Measurements from ENCODE around the gene BTLA.

DNA sequence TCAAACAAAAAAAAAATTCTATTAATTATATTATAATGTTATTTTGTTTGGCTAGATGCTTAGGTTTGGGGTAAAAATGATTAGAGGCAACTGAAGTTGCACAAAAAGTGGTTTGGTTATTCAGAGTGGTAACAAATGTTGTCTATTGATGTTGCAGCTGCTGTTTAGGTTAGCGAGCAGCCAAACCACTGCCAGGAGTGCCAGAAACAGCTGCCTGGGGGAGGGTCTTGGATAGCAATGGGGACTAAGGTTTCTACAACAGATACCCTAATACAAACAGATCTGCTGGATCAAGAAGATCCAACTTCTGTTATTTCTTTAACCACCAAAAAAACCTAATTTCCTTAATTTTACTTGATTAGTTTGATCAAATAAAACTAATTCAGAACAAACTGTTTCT is 26.6 kb downstream of the BTLA start:
- TF ChIP-seq, protein P1, sequence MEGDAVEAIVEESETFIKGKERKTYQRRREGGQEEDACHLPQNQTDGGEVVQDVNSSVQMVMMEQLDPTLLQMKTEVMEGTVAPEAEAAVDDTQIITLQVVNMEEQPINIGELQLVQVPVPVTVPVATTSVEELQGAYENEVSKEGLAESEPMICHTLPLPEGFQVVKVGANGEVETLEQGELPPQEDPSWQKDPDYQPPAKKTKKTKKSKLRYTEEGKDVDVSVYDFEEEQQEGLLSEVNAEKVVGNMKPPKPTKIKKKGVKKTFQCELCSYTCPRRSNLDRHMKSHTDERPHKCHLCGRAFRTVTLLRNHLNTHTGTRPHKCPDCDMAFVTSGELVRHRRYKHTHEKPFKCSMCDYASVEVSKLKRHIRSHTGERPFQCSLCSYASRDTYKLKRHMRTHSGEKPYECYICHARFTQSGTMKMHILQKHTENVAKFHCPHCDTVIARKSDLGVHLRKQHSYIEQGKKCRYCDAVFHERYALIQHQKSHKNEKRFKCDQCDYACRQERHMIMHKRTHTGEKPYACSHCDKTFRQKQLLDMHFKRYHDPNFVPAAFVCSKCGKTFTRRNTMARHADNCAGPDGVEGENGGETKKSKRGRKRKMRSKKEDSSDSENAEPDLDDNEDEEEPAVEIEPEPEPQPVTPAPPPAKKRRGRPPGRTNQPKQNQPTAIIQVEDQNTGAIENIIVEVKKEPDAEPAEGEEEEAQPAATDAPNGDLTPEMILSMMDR (IDR thresholded peaks at IDR 0.05) = no peak
- no peak for TF ChIP-seq POLR2A (IDR thresholded peaks at IDR 0.05)
- TF ChIP-seq POLR2AphosphoS5 (IDR thresholded peaks at IDR 0.05) = no peak

Data from suprapubic skin (tissue), 4 donors.